Smooth muscle cell (in vitro differentiated cells): ENCODE data around the gene CCDC178. TPM values are rescaled to one million over a fixed set of nuclear protein-coding genes. Genes with fewer than 3 reads are reported as not detected.

Experiments
- DNase-seq: peaks from one replicate; lab custom pipeline; 2025; ENCODE audit not compliant: unreplicated experiment; lab: John Stamatoyannopoulos, UW
- H2AFZ ChIP-seq: fragments of 200-600 bp; sonication (generic); 2 replicates; pipeline ENCODE4 v1.6.0; 2016; ENCODE audit warnings: antibody characterized with exemption, low read depth, mild to moderate bottlenecking
- H3F3A ChIP-seq: fragments of 200-600 bp; sonication (generic); 2 replicates; pipeline ENCODE4 v1.6.0; 2017; ENCODE audit warnings: antibody characterized with exemption, low read depth
- H3K27ac ChIP-seq: fragments of 200-600 bp; sonication (generic); 2 replicates; pipeline ENCODE4 v1.5.1; 2016; ENCODE audit warnings: low read depth, mild to moderate bottlenecking
- H3K27me3 ChIP-seq: fragments of 200-600 bp; sonication (generic); 2 replicates; pipeline ENCODE4 v1.6.1; 2016; ENCODE audit warnings: low read depth, mild to moderate bottlenecking
- H3K36me3 ChIP-seq: fragments of 200-600 bp; sonication (generic); 2 replicates; pipeline ENCODE4 v1.5.1; 2016; ENCODE audit warnings: low read depth
- H3K4me1 ChIP-seq: fragments of 200-600 bp; sonication (generic); 2 replicates; pipeline ENCODE4 v1.5.1; 2016; ENCODE audit warnings: low read depth
- H3K4me2 ChIP-seq: fragments of 200-600 bp; sonication (generic); 2 replicates; pipeline ENCODE4 v1.6.0; 2016; ENCODE audit warnings: mild to moderate bottlenecking
- H3K4me3 ChIP-seq: fragments of 200-600 bp; sonication (generic); 2 replicates; pipeline ENCODE4 v1.5.1; 2016; ENCODE audit warnings: mild to moderate bottlenecking
- H3K79me2 ChIP-seq: fragments of 200-600 bp; sonication (generic); 2 replicates; pipeline ENCODE4 v1.6.0; 2016; ENCODE audit warnings: low read depth, mild to moderate bottlenecking
- H3K9ac ChIP-seq: fragments of 200-600 bp; sonication (generic); 2 replicates; pipeline ENCODE4 v1.6.0; 2016; ENCODE audit warnings: low read depth
- H3K9me3 ChIP-seq: fragments of 200-600 bp; sonication (generic); replicated peaks from 2 replicates; pipeline ENCODE4 v1.5.1; 2016; ENCODE audit warnings: low read depth
- H4K20me1 ChIP-seq: fragments of 200-600 bp; sonication (generic); 2 replicates; pipeline ENCODE4 v1.6.0; 2016; ENCODE audit warnings: low read depth
- CTCF ChIP-seq: fragments of 200-600 bp; sonication (generic); IDR thresholded peaks from 2 replicates; pipeline ENCODE4 v1.5.1; 2017; ENCODE audit warnings: borderline replicate concordance, mild to moderate bottlenecking, antibody characterized with exemption; ENCODE audit not compliant: insufficient read depth, poor library complexity, severe bottlenecking
- WGBS: methylation state at CpG from one replicate; pipeline ENCODE4 v1.1.7; 2016; ENCODE audit warnings: low lambda C conversion rate; 5-methylcytosine and 5-hydroxymethylcytosine counted together
- polyA plus RNA-seq: library from polyadenylated mRNA; unstranded; fragments of >200 nt; fragmentation: Nextera tagmentation; extraction: Ambion mirVana; gene quantifications from 2 replicates; pipeline ENCODE4 v1.2.1, GENCODE V29; 2016
- total RNA-seq: library from RNA; depleted of rRNA; stranded (reverse); fragments of >200 nt; gene quantifications from 2 replicates; pipeline ENCODE4 v1.2.3, GENCODE V29; 2014

Gene CCDC178
- total and polyA plus RNA-seq, 2 experiments from 2014 or later: not detected

- no peaks in the 10 kb centered on the region for H3K79me2 ChIP-seq
- H3K9ac ChIP-seq: no peak overlapping the region
- H2AFZ ChIP-seq: no peak overlapping the region
- no peak overlapping the region for H3K27ac ChIP-seq
- no peaks in the 10 kb centered on the region for H3K9me3 ChIP-seq
- H3K4me2 ChIP-seq: no peak overlapping the region
- no peaks in the 10 kb centered on the region for H4K20me1 ChIP-seq
- H3K36me3 ChIP-seq: no peaks in the 10 kb centered on the region
- TF ChIP-seq CTCF: no peak
- no peak for DNase-seq
- WGBS: 68% methylated on average over 5 of the region's 5 CpGs
- H3F3A ChIP-seq: no peaks in the 10 kb centered on the region
- H3K27me3 ChIP-seq: peaks cover 10% of the 10 kb centered on the region
- H3K4me3 ChIP-seq: no peak overlapping the region
- H3K4me1 ChIP-seq: peaks cover 7% of the 10 kb centered on the region
Observed at GRCh38 chr18:32909798-32910561, 530.5 kb downstream of the CCDC178 start.

GRCh38 chr18:32908424-32908805 is 532.1 kb downstream of the CCDC178 start:
- Histone ChIP-seq H3K36me3 (no peaks in the 10 kb centered on the region), H3K79me2 (no peaks in the 10 kb centered on the region), H3K4me1 (peaks cover 7% of the 10 kb centered on the region), H3K27ac (no peak overlapping the region), H3K9ac (no peak overlapping the region), H3K4me2 (no peak overlapping the region), H2AFZ (no peak overlapping the region), H3K4me3 (no peak overlapping the region), H3K27me3 (no peaks in the 10 kb centered on the region), H4K20me1 (no peaks in the 10 kb centered on the region), H3K9me3 (no peaks in the 10 kb centered on the region), H3F3A (no peaks in the 10 kb centered on the region)
- WGBS: 92% methylated on average over 7 of the region's 7 CpGs
- no peak for TF ChIP-seq CTCF
- DNase-seq: no peak

- WGBS: 95% methylated on average over 12 of the region's 12 CpGs
Observed at GRCh38 chr18:32907648-32908423, 532.7 kb downstream of the CCDC178 start.

More at GRCh38 chr18:32907648-32908423, 532.7 kb downstream of the CCDC178 start:
- H4K20me1 ChIP-seq: no peaks in the 10 kb centered on the region
- H3K4me2 ChIP-seq: no peak overlapping the region
- no peak overlapping the region for H3K4me3 ChIP-seq
- H3K36me3 ChIP-seq: no peaks in the 10 kb centered on the region
- H3F3A ChIP-seq: no peaks in the 10 kb centered on the region
- no peaks in the 10 kb centered on the region for H3K79me2 ChIP-seq
- H3K27ac ChIP-seq: no peak overlapping the region
- no peak overlapping the region for H2AFZ ChIP-seq
- H3K9me3 ChIP-seq: no peaks in the 10 kb centered on the region
- H3K27me3 ChIP-seq: no peaks in the 10 kb centered on the region
- peaks cover 7% of the 10 kb centered on the region for H3K4me1 ChIP-seq
- no peak overlapping the region for H3K9ac ChIP-seq
- DNase-seq: no peak
- no peak for TF ChIP-seq CTCF
